Activated CD8-positive, alpha-beta memory T cell treated with anti-CD3 and anti-CD28 coated beads for 48 hours (primary cell): ENCODE results near the gene SAMM50.

Experiments
- DNase-seq, 3 experiments: peaks; one replicate each; pipeline ENCODE4 v3.0.0-alpha.2; 2020; ENCODE audit warnings: low read depth in 2 of 3, low spot score in 2 of 3

Gene SAMM50

DNA sequence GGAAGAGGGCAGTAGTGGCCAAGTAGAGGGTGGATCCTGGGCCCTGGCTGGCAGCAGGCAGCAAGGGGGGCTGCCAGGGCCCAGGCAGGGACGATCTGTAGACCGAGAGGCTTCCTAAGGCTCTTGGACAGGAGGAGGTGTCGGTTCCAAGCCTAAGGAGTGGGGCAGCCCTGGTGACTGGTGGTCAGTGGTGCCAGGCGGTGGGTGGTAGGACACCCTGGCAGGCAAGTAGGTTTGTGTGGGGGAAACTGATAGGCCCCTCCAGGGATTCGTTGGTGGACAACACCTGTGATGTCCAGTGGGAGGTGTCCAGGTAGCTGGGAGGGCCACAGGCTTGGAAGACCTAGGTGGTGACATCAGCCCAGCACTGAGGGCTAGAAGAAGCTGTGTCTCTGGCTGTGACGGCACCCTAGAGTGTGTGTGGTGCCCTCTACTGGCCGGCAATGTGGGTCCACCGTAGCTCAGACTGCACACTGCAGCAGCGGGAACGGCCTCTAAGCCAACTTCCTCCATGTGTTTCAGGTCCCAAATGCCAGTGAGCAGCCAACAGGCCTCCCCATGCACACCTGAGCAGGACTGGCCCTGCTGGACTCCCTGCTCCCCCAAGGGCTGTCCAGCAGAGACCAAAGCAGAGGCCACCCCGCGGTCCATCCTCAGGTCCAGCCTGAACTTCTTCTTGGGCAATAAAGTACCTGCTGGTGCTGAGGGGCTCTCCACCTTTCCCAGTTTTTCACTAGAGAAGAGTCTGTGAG lies 9.4 kb upstream of the SAMM50 start:
- peak; percentile 28 to 46 (median 37) for DNase-seq

DNA sequence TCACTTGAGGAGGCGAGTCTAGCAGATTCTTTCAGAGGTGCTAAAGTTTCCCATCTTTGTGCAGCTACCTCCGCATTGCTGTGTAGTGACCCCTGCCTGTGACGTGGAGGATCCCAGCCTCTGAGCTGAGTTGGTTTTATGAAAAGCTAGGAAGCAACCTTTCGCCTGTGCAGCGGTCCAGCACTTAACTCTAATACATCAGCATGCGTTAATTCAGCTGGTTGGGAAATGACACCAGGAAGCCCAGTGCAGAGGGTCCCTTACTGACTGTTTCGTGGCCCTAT lies 8.9 kb upstream of the SAMM50 start:
- no peak for DNase-seq

DNA sequence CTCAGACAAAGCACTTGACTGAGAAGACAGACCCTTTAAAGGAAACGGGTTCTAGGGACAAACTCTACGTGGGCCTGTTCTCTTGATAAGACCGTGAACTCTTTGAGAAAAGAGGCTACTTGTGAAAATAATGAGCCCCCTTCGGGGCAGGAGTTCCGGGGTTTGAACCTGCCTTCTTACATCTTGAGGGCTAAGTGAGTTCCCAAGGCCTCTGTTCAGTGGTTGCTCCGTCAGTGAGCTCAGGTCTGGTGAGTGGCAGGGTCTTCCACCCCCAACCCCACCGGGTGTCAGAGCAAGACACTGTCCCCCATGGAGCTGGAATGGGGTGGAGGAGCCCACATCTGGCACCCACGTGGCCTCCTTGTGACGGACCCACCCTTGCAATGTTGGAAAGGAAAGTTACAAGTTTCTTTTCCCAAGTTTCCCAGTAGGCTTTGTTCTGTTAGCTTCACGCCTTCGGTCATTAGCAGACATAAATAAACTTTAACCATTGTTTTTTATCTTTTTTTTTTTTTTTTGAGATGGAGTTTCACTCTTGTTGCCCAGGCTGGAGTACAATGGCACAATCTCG lies 6.3 kb upstream of the SAMM50 start:
- no peak for DNase-seq

DNA sequence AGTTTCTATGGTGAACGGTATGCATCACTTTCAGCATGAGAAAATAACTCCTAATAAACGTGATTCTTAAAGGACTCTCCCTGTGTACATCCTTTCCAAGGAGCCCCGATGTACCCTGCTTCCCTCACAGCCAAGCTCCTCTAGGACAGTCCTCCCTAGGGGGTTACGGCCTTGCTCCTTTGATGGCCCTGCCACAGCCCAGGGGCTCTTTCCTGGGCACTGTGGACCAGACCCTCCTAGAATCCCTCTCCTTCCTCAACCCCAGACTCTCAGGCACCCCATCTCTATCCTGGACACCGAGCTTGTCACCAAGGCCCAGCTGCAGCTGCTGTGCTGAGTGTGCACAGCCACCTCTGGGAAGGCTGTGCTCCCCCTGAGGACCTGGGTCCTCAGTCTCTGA lies 3.9 kb upstream of the SAMM50 start:
- DNase-seq = no peak

DNA sequence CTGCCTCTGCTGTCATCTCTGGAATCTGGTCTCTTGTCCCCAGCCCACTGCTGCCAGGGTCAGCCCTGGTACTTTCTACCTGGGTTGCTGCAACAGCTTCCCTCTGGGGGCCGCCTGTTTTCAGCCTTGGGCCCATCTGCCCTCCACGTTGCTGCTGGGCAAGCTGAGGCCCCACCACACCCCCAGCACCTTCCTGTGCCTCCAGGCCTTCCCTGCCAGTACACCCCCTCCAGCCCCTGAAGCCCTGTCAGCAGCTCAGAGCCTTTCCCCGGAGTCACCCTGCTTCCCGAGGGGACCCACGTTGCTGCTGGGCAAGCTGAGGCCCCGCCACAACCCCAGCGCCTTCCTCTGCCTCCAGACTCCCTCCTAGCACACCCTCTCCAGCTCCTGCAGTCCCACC lies 3.3 kb upstream of the SAMM50 start:
- DNase-seq = no peak

DNA sequence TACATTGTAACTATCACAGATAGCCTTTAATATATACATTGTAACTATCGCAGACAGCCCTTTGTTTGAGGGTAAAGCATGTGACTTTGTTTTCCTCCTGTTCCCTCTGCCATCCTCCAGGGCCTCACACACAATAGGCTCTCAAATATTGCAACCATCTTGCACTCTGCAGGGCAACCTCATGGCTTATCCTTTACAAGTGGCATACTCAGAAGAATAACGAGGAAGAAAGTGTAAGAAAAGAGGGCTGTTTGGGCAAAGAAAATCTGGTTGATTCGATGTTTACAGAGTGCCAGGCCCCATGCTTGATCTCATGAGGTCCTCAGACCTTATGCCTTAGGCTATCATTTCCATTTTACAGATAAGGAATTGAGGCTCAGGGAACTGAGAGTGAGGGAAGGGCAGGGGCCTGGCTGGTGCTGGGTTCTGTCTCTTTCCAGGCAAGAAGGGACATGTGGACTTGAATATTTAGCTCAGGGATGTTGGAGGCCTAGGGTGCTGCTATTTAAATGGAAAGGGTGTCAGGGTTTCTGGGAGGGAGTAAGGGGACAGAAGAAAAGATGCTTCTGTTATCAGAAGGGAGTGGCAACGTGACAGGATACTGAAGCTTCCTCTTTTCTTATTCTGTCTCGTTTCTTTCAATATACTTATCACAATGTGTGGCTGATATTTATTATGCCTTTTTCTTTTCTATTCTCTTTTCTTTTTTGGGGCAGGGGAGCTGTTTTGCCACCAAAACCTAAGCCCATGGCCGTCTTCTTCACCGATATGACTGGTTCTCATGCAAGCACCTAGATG lies 1.1 kb upstream of the SAMM50 start:
- DNase-seq = no peak

DNA sequence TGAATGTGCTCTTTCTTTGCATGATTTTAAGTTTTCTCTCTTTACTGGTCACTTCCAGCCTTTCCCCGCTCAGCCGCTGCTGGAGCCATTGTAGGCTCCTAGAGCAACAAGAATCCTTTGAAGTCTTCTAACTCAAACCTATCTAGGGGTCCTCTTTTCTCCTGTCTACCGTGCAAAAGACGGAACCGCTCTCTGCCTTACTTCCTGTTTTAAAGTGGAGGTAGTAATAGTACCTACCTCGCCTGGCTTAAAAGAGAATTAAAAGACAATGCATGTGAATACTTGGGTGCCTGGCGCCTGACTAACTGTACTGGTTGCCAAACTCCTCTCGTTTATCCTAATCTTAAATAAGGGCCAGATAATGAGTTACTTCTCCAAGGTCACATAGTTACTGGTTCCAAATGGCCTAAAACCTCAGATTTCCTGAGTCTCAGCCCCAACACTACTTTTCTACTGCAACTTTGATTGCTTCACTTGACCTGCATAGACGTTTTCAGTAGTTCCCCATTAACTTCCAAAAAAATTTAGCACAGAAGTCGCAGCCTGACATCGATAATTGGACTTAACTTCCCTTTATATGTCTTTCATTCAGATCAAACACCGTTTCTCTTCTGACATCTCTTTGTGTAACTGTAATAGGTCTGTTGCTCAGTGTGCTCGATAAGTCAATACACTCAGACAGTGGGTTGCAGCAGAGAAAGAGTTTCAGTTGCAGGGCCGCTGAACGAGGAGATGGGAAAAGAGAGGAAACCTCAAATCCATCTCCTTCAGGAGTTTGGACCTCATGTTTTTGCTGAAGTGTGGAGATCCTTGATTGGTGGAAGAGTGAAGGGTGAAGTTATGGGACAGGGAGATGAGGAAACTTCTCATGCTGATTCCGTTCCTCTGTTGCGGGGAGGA lies 891 bp downstream of the SAMM50 start:
- no peak for DNase-seq

DNA sequence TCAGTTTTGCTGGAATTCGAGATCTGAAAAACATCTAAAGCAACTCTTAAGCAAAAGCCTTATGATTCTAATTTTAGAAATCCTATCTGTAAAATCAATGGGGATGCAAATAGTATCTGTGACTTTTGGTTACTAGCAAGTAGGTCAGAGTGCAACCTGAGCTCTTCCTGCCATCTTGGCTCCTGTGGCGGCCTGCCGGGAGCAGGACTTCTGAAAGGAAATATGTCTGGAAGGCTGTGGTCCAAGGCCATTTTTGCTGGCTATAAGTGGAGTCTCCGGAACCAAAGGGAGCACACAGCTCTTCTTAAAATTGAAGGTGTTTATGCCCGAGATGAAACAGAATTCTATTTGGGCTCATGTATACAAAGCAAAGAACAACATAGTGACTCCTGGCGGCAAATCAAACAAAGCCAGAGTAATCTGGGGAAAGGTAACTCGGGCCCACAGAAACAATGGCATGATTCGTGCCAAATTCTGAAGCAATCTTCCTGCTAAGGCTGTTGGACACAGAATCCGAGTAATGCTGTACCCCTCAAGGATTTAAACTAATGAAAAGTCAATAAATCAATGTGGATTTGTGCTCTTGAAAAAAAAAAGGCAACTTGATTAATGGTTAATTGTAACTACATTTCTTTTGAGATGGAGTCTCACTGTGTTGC lies 1.7 kb downstream of the SAMM50 start:
- no peak for DNase-seq

DNA sequence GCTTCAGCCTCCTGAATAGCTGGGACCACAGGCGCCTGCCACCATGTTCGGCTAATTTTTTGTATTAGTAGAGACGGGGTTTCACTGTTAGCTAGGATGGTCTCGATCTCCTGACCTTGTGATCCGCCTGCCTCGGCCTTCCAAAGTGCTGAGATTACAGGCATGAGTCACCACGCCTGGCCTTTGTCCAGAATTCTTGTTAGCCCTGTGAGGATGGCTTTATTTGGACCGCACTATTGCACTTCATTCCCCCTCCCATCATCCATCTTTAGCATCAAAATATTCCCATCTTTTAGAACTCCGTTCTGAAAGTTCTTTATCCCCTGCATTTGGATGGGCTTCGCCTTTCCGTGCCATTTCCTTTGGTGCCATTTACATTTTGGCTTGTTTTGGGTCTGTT lies 2.6 kb downstream of the SAMM50 start:
- no peak for DNase-seq

DNA sequence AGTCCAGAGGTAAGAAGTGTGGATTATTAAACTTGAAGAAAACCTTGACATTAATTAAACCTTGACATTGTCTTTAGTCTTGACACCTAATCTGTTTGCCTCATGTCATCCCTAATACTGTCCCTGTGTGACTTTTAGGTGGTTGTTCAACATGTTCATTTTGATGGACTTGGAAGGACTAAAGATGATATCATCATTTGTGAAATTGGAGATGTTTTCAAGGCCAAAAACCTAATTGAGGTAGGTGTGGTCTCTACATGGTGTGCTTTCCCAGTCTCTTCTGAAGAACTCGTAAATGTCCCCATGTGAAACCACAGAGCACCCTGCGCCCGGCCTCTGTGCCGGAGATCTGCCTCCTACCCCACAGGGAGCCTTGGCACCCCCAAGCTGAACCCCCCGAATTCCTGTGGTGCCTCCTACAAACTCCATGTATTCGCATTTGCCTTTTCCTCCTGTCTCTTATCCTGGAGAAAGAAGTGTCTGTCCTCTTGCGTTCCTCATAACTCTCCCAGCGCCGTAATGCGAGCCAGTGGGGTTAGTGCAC lies 9.1 kb downstream of the SAMM50 start:
- no peak for DNase-seq

DNA sequence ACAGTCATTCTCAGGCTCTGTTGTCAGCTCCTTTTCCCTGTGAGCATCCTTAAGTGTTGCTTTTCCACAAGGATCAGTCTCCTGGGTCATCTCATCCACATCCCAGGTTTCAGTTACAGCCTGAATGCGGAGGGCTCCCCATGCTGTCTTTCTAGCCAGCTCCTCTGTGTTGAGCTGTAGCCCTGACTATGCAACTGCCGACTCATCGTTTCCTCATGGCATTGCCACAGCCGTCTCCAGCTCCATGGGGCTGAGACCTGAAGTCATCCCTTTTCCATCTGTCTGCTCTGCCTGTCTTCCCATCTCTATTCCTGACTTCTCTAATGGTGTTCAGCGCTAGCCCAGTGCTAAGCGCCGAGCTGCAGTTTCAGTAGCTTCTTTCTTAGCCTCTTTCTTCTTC lies 11.8 kb downstream of the SAMM50 start:
- no peak for DNase-seq

DNA sequence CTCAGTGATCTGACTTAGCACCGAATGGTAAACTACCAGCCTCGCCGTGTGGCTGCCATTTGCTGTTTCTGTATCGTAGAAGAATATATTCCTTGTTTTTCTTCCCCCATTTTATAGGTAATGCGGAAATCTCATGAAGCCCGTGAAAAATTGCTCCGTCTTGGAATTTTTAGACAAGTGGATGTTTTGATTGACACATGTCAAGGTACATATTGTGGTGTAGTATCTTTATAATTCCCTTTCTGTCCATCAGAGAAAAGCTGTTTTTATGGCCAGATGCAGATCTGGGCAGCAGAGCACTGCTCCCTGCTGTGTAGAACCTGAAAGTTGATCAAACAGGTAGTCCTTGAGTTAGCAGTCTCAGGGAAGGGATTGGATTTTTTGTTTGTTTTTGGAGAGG lies 13.4 kb downstream of the SAMM50 start:
- no peak for DNase-seq

DNA sequence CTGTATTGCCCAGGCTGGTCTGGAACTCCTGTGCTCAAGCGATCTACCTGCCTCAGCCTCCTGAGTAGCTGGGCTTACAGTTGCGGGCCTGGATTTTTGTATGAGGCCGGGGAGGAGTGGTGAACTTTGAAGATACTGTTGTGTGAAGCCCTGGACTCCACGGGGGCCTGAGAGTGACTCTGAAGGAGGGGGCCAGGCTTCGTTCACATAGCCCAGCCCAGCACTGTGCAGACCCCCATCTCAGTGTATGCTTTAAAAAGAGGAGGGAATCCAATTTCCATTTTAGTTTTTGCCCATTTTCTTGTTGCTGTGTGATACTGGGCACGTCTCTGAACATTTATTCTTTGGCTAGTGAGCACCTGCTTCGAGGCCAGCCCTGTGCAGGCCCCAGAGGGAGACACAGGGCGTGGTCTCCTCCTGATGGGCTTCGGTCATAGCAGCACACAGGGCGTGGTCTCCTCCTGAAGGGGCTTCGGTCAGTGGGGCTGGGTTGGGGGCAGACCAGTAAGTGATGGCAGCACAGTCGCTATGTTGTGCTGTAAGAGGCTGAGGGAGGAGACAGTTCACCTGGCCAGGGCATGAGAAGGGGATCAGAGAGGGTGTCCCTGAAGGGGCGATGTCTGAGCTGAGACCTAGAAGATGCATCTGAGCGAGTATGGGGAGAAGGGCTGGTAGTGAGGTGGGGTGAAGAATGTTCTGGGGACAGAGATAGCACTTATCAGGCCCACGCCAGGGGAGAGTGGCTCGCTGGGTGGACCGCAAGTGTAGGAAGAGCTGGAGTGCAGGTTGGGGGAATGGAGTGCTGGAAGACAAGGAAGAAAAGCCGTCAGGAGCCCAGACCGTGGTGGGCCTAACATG lies 14.0 kb downstream of the SAMM50 start:
- no peak for DNase-seq

DNA sequence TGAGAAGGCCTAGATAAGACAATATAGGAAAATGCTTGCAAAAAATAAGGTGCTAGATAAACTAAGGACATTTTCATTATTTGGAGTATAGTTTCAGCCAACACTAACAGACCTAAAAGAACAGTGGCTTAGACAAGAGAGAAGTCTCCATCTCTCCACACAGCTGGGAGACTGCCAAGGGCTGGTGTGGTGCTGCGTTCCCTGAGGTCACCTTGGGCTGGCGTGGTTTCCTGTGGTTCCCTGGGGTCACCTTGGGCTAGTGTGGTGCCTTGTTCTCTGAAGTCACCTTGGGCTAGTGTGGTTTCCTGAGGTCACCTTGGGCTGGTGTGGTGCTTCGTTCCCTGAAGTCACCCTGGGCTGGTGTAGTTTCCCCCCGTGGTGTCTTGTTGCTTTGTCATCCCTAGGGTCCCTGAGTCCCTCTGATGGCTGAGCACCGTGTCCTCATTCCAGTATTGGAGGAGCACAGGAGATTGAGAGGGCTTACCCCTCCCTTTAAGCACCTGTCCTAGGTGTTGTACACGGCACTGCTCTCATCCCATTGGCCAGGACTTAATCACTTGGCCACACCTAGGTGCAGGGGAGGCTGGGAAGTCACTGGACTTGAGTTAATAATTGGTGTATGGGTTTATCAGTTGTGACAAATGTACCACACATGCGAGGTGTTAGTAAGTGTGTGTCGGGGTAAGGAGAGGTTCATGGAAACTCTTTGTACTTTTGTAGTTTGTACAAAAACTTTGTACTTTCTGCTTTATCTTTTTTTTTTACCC lies 14.9 kb downstream of the SAMM50 start:
- no peak for DNase-seq

DNA sequence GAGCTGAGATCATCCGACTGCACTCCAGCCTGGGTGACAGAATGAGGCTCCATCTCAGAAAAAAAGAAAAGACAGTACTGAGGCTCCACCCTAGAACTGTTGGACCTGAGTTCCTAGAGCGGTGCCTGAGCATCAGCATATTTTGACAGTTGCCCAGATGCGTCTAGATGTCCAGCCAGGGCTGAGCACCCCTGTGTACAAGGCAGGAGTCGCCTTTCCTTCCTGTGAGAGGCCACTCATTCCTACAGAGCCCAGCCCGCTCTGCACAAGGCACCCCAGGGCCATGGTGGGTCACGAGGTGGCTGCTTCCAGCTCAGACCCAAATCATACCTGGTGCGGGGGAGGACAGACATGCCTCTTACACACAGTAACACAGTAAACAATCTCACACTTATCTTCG lies 15.9 kb downstream of the SAMM50 start:
- DNase-seq = no peak

DNA sequence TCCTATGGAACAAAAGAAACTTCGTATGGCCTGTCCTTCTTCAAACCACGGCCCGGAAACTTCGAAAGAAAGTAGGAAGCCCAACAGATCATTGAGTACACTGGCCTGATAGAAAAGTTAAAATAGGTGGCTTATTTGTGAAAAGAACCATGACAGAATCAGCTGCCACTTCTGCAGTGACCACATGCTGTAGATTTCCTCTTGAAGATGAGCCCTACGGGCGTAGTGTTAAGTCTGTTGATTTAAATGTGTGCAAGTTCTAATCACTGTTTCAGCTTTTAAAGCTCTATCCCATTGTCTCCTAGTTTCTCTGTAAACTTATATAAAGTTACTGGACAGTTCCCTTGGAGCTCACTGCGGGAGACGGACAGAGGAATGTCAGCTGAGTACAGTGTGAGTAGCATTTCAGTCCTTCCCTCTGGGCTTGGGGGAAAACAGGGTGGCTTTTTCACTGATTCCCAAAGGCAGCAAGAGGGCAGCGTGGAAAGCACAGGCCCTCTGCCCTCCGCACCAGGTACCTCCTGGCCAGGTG lies 17.8 kb downstream of the SAMM50 start:
- no peak for DNase-seq

DNA sequence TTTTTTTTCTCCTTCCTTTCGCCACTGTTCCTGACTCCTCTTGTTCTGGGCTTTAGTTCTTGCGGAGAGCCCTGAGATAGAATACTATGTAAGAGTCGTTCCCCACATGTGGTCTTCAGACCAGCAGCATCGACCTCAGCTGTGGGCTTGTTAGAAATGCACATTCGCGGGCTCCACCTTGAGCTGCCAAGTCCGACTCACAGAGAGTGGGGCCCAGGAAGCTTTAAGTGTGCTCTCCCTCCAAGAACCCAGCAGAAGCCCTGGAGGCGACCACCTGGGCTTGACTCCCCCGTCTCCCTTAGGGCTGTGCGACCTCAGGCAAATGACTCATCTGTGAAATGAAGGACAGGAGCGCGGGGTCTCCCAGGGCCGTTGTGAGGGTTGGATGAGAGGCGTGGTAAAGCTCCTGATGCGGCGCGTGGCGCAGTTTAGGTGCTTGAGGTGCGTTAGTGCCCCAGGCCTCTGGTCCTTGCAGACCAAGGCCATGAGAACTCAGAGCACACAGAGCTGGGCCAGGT lies 18.8 kb downstream of the SAMM50 start:
- no peak for DNase-seq

DNA sequence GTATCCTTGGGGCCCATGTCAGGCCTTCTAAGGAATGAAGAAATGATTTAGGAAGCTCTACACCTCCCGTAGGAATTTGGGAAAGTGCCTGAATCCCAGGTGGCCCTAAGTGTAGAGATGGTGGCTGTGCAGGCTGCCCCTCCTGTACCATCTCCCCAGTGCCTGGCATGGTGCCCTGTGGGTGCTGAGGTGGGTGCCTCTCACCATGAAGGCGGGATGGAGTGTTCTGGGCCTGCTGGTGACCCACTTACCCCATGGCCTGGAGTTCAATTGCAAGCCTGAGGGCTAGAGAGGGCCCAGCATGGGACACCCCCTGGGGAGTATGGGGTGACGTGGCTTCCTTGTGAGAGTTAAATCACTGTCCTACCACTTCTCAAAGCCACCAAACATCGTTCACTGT lies 19.8 kb downstream of the SAMM50 start:
- DNase-seq = no peak
